GM21360 (cell line): ENCODE results near the gene SCUBE2.
"Not testable (repeated sequence)": the region's sequence is repeated elsewhere in the genome, so short reads cannot be mapped to it uniquely, and the experiment has no call there.

Experiments used
- ATAC-seq: cut with Tn5 transposase; IDR thresholded peaks from one replicate; pipeline ENCODE4 v1.9.1; 2021; ENCODE audit warnings: mild to moderate bottlenecking, moderate library complexity; ENCODE audit not compliant: unreplicated experiment

SCUBE2 gene

GRCh38 chr11:9109858-9110731, 18.7 kb upstream of the SCUBE2 start:
- no peak for ATAC-seq

GRCh38 chr11:9104580-9104979, 13.2 kb upstream of the SCUBE2 start:
- no peak for ATAC-seq

- no peak for ATAC-seq
Measured at GRCh38 chr11:9103542-9104276, 12.3 kb upstream of the SCUBE2 start.

- ATAC-seq: no peak
Measured at GRCh38 chr11:9099617-9100016, 8.2 kb upstream of the SCUBE2 start.

- not testable (repeated sequence) for ATAC-seq
Measured at GRCh38 chr11:9098455-9098854, 7.1 kb upstream of the SCUBE2 start.

GRCh38 chr11:9097186-9097943, 6.0 kb upstream of the SCUBE2 start:
- not testable (repeated sequence) for ATAC-seq

- no peak for ATAC-seq
Measured at GRCh38 chr11:9096427-9096826, 5.0 kb upstream of the SCUBE2 start.

GRCh38 chr11:9095421-9095820, 4.0 kb upstream of the SCUBE2 start:
- ATAC-seq: no peak

GRCh38 chr11:9094420-9094819, 3.0 kb upstream of the SCUBE2 start:
- no peak for ATAC-seq

- ATAC-seq: no peak
Measured at GRCh38 chr11:9092853-9093778, 1.7 kb upstream of the SCUBE2 start.

- ATAC-seq: no peak
Measured at GRCh38 chr11:9092072-9092471, 673 bp upstream of the SCUBE2 start.

- no peak for ATAC-seq
Measured at GRCh38 chr11:9090488-9091043, 833 bp downstream of the SCUBE2 start.

GRCh38 chr11:9089636-9090035, 1.8 kb downstream of the SCUBE2 start:
- no peak for ATAC-seq

- ATAC-seq: no peak
Measured at GRCh38 chr11:9089061-9089460, 2.3 kb downstream of the SCUBE2 start.

- ATAC-seq: no peak
Measured at GRCh38 chr11:9082575-9082974, 8.8 kb downstream of the SCUBE2 start.

- no peak for ATAC-seq
Measured at GRCh38 chr11:9081153-9081552, 10.2 kb downstream of the SCUBE2 start.

- no peak for ATAC-seq
Measured at GRCh38 chr11:9078113-9079086, 13.0 kb downstream of the SCUBE2 start.

- ATAC-seq: no peak
Measured at GRCh38 chr11:9077164-9077563, 14.2 kb downstream of the SCUBE2 start.

GRCh38 chr11:9076661-9077060, 14.7 kb downstream of the SCUBE2 start:
- ATAC-seq: no peak
